ENCODE measurements around the gene GABPB1.

- no peak for TF ChIP-seq CTCF (conservative IDR thresholded peaks at IDR 0.05; ENCODE audit: low read depth, low read length)
- no peak for TF ChIP-seq EZH2 (IDR thresholded peaks at IDR 0.05; ENCODE audit: borderline replicate concordance, low read depth, low read length, poor library complexity, severe bottlenecking)
Measured at GRCh38 chr15:50246631-50247030, 108.4 kb downstream of the GABPB1 start.
